Central memory CD8-positive, alpha-beta T cell (primary cell): ENCODE data around the gene TMEM273.

ENCODE experiments used
- ATAC-seq: fragments of 150-1000 bp; cut with Tn5 transposase; replicated peaks from 2 replicates; pipeline ENCODE4 v1.10.0; 2022; ENCODE audit warnings: mild to moderate bottlenecking, moderate FRiP score, moderate number of reproducible peaks; ENCODE audit not compliant: poor library complexity, severe bottlenecking; ENCODE audit errors: extremely low read depth
- DNase-seq, 2 donors: peaks; one replicate each; pipeline ENCODE4 v3.0.0; 2021; ENCODE audit warnings: low spot score in 2 of 2
- H3K27ac Mint-ChIP-seq: one replicate; pipeline ENCODE4 v1.8.0; 2022; ENCODE audit warnings: low read depth, mild to moderate bottlenecking, moderate library complexity, mixed read lengths
- H3K27me3 Mint-ChIP-seq: one replicate; pipeline ENCODE4 v1.8.0; 2022; ENCODE audit warnings: mixed read lengths
- H3K36me3 Mint-ChIP-seq: one replicate; pipeline ENCODE4 v1.8.0; 2022; ENCODE audit warnings: mild to moderate bottlenecking, moderate library complexity, mixed read lengths; ENCODE audit not compliant: insufficient read depth
- H3K4me1 Mint-ChIP-seq: one replicate; pipeline ENCODE4 v1.8.0; 2022; ENCODE audit warnings: mixed read lengths
- H3K4me3 Mint-ChIP-seq: one replicate; pipeline ENCODE4 v1.8.0; 2022; ENCODE audit warnings: mild to moderate bottlenecking, moderate library complexity, mixed read lengths
- H3K9me3 Mint-ChIP-seq: one replicate; pipeline ENCODE4 v1.8.0; 2022; ENCODE audit warnings: mixed read lengths

Gene TMEM273

DNA sequence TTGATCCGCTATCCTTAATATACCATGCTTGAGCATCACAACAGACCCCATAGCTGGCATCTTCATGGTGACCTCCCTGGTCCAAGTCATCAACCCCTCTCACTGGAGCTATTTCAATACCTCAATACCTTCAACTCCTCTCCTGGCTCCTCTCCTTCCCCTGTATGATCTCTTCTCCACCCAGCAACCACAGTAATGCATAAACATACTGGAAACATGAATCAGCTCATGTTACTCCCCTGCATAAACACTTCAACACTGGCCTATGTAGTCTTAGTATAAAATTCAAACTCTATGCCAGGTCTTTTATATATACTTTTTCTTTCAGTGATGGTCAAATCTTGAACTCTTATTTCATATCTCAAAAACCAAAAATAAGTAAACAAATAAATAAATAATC, 31.8 kb upstream of the TMEM273 start:
- DNase-seq (no peak), ATAC-seq (no peak)
- no peaks in the 10 kb centered on the region for H3K9me3 Mint-ChIP-seq
- H3K4me1 Mint-ChIP-seq, result no peaks in the 10 kb centered on the region
- H3K36me3 Mint-ChIP-seq, result no peaks in the 10 kb centered on the region
- peaks cover 12% of the 10 kb centered on the region for H3K27me3 Mint-ChIP-seq
- no peak overlapping the region for H3K27ac Mint-ChIP-seq
- no peak overlapping the region for H3K4me3 Mint-ChIP-seq

DNA sequence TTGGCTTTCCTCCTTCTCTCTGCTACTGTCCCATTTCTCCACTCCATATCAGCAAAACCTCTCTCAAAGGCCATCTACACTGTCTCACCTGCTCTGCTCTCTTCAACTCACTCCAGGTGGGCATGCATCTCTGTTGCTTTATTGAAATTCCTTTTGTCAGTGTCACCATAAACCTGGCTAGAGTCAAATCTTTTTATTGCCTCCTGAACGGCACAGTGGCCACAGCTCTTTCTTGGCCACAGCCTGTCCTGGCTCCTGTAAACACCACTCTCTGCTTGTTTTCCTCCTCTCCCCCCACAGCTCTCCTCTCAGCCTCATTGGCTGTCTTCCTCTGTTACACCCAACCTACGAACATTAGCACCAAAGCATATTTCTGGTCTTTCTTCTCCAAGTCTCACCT, 31.1 kb upstream of the TMEM273 start:
- no peaks in the 10 kb centered on the region for H3K9me3 Mint-ChIP-seq
- H3K27ac Mint-ChIP-seq, result no peak overlapping the region
- ATAC-seq, result no peak
- no peak for DNase-seq
- peaks cover 2% of the 10 kb centered on the region for H3K36me3 Mint-ChIP-seq
- peaks cover 19% of the 10 kb centered on the region for H3K27me3 Mint-ChIP-seq
- no peak overlapping the region for H3K4me3 Mint-ChIP-seq
- H3K4me1 Mint-ChIP-seq, result no peaks in the 10 kb centered on the region

DNA sequence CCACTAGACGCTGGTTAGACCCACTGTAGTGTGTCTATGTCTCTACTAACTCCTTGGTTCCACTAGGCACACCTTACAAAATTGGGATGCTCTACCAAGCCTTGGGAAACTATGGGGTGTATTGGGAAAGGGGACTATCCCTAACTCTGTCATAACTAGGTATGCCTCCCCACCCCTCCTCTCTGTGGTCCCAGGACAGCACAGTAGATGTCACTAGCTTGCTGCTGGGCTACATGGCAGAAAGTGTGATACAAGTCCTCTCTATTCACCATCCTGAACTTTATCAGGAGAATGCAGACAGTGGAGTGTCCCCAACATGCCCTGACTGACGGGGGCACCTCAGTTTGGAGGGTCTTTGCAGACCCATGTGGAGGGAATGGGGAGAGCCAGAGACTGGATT, 30.3 kb upstream of the TMEM273 start:
- Mint-ChIP-seq H3K9me3 (no peaks in the 10 kb centered on the region), H3K4me1 (no peaks in the 10 kb centered on the region), H3K27me3 (peaks cover 26% of the 10 kb centered on the region), H3K36me3 (peaks cover 2% of the 10 kb centered on the region), H3K4me3 (no peak overlapping the region), H3K27ac (no peak overlapping the region)
- ATAC-seq (no peak), DNase-seq (no peak)

DNA sequence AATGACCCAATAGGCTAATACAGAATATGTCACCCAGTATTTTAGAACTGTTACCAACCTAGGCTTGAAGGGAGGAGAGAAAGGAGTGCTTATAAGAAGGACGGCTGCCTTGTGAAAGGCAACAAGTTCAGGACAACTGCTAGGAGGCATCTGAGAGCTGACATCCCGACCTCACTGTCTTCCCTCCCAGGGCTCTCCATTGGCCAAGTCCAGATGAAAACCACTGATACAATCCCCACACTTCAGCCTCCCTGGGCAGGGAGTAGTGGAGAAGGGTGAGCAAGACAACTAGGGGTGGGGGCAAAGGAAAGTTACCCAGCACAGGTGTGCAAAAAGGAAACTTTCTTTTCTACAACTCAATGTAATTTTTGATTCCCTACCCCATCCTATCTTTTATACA, 29.5 kb upstream of the TMEM273 start:
- H3K4me1 Mint-ChIP-seq, result no peaks in the 10 kb centered on the region
- H3K27ac Mint-ChIP-seq, result no peak overlapping the region
- H3K9me3 Mint-ChIP-seq, result no peaks in the 10 kb centered on the region

DNA sequence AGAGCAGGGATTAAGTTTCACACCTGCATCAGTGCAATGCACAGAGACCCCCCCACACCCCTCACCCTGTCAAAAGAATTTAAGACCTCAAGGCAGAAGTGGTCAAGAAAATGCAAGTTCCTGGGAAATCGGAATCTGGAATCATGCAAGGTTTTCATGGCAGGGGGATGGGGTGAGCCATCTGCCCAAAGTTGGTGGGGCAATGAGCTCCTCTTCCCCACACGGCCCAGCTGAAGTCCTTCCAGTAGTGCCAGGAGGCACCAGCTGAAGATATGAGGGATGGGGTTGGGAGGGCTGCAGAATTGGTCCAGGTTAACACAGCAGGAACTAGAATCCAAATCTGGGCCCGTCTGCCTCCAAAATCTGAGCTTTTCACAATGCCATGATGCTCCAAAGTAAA, 25.0 kb upstream of the TMEM273 start:
- H3K27ac Mint-ChIP-seq, result no peak overlapping the region
- ATAC-seq (no peak), DNase-seq (no peak)
- peaks cover 2% of the 10 kb centered on the region for H3K36me3 Mint-ChIP-seq
- no peaks in the 10 kb centered on the region for H3K9me3 Mint-ChIP-seq
- peaks cover 5% of the 10 kb centered on the region for H3K4me1 Mint-ChIP-seq
- no peak overlapping the region for H3K4me3 Mint-ChIP-seq
- H3K27me3 Mint-ChIP-seq, result peaks cover 41% of the 10 kb centered on the region

More for the DNA sequence above, 29.5 kb upstream of the TMEM273 start:
- H3K4me3 Mint-ChIP-seq, result no peak overlapping the region
- ATAC-seq (no peak), DNase-seq (no peak)
- H3K36me3 Mint-ChIP-seq, result peaks cover 2% of the 10 kb centered on the region
- peaks cover 32% of the 10 kb centered on the region for H3K27me3 Mint-ChIP-seq

DNA sequence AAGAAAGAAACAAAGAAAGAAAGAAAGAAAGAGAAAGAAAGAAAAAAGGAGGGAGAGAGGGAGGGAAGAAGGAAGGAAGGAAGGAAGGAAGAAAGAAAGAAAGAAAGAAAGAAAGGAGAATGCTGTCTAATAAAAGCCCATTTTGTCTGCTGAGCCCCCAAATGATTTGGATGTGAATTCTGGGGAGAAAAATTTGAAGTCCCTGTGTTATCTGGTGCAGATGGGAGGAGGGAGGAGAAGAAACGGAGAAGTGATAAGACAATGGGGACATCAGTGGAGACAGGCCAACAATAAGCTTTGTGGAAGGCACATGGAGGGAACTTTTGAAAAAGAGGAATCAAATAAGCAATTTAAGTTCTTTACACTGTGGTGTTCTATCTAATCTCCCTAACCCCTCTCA, 24.6 kb upstream of the TMEM273 start:
- H3K27me3 Mint-ChIP-seq, result peaks cover 41% of the 10 kb centered on the region
- no peaks in the 10 kb centered on the region for H3K9me3 Mint-ChIP-seq
- peaks cover 2% of the 10 kb centered on the region for H3K36me3 Mint-ChIP-seq
- H3K4me1 Mint-ChIP-seq, result peaks cover 5% of the 10 kb centered on the region
- ATAC-seq (no peak), DNase-seq (no peak)
- H3K27ac Mint-ChIP-seq, result no peak overlapping the region
- no peak overlapping the region for H3K4me3 Mint-ChIP-seq

DNA sequence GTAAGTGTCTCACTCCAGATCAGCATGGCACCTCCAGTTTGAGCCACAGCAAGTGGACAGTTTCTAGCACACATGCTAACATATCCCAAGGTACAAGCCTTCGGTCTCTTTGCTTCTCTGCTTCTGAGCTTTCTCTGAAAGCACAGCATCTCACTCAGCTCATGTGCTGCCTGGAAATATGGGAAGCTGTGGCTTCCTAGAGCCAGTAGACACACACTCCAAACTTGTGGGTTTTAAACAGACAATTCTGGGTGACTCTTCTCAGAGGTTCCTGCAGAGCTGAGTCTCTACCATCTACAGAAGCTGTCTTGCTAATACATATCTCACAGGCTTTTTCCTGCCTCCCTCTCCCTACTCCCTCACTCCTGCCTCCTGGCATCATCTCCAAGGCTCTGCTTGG, 23.9 kb upstream of the TMEM273 start:
- ATAC-seq, result no peak
- H3K4me1 Mint-ChIP-seq, result peaks cover 5% of the 10 kb centered on the region
- peaks cover 41% of the 10 kb centered on the region for H3K27me3 Mint-ChIP-seq

DNA sequence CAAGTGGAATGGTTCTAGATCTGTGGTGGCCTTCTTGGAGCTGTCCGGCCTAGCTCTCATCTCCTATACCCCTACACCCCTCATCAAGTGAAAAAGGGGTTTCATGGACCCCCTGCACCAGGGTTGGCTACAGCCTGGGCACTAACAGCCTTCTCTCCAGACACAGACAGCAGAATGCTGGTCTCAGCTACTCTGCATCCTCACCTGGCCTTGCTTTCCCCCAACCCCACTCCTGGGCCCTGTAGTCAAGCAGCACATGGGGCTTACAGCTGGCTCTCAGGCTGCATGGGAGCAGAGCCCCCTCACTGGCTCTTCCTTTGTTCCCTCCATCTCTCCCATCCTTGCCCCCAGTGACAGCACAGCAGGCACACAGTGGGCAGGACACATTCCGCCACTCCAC, 20.8 kb upstream of the TMEM273 start:
- Mint-ChIP-seq H3K27me3 (peaks cover 43% of the 10 kb centered on the region), H3K4me3 (no peak overlapping the region), H3K4me1 (peaks cover 5% of the 10 kb centered on the region), H3K9me3 (no peaks in the 10 kb centered on the region), H3K36me3 (no peaks in the 10 kb centered on the region), H3K27ac (no peak overlapping the region)
- ATAC-seq, result no peak
- DNase-seq, result no peak

More for the DNA sequence above, 23.9 kb upstream of the TMEM273 start:
- H3K4me3 Mint-ChIP-seq, result no peak overlapping the region
- H3K27ac Mint-ChIP-seq, result no peak overlapping the region
- DNase-seq, result no peak
- H3K36me3 Mint-ChIP-seq, result peaks cover 2% of the 10 kb centered on the region
- H3K9me3 Mint-ChIP-seq, result no peaks in the 10 kb centered on the region

DNA sequence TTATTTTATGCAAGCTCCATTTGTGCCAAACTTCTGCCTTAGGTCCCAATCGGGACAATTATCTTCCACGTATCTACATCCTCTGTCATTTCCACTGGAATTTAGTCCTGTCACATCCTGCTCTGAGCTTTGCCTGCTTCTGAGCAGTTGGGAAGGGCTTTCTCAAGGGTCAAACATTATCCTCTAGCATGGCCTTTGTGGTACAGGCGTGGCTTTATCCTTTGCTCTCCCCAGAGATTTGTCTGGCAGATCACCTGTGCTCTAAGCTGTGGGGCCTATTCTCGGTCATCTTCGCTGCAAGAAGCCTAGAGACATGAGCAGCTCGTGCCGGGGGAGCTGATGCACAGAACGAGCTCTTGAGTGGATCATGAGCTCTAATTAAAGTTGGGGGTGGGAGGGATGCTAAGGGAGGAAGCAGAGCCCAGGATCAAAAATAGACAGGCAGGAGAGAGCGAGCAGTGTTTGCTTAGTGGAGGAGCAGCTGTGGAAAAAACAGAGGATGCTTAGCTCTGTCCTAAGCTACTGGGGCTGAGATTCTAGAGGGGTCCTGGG, 19.8 kb upstream of the TMEM273 start:
- no peak for ATAC-seq
- H3K27ac Mint-ChIP-seq, result no peak overlapping the region
- H3K27me3 Mint-ChIP-seq, result peaks cover 46% of the 10 kb centered on the region
- peaks cover 5% of the 10 kb centered on the region for H3K4me1 Mint-ChIP-seq
- no peak for DNase-seq
- no peak overlapping the region for H3K4me3 Mint-ChIP-seq
- H3K9me3 Mint-ChIP-seq, result no peaks in the 10 kb centered on the region
- no peaks in the 10 kb centered on the region for H3K36me3 Mint-ChIP-seq

DNA sequence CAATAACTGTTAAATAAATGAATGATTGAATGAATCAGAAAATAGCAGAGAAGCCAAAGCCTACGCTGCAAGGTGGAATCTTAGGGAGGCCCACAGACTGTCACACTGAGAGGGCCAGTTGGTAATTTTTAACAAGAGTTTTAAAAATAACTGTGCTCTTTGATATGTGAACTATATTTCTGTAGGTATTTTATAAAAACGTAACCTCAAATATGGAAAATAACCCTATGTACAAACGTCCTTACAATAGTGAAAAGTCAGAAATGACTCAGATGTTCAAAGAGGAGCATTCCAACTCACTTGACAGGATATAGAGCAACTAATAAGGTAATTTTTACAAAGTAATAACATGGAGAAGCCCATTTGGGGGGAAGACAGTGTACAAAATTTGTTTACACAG, 18.9 kb upstream of the TMEM273 start:
- Mint-ChIP-seq H3K27me3 (peaks cover 39% of the 10 kb centered on the region), H3K9me3 (no peaks in the 10 kb centered on the region), H3K4me1 (peaks cover under 1% of the 10 kb centered on the region), H3K27ac (no peak overlapping the region), H3K4me3 (no peak overlapping the region), H3K36me3 (no peaks in the 10 kb centered on the region)
- DNase-seq (no peak), ATAC-seq (no peak)

DNA sequence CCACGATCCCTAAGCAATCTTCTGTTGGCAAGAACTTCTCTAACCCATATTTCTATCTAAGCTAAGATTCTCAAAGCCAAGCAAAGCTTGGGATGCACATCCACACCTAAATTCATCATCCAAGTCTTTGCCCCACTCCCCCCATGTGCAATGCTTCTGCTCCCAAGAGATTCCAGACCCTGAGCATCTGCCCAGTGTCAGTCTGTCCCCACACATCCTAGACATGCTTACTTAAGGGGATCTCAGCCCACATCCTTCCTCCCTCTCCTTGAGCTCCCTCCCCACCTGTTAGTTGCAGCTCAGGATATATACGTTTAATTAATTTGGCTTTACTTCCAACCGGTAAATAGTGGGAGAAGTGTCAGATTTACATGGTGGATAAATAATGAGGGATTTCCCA, 17.0 kb upstream of the TMEM273 start:
- no peak overlapping the region for H3K4me3 Mint-ChIP-seq
- DNase-seq, result no peak
- no peak overlapping the region for H3K27ac Mint-ChIP-seq
- H3K4me1 Mint-ChIP-seq, result no peaks in the 10 kb centered on the region
- no peaks in the 10 kb centered on the region for H3K36me3 Mint-ChIP-seq
- ATAC-seq, result no peak
- H3K9me3 Mint-ChIP-seq, result no peaks in the 10 kb centered on the region
- peaks cover 27% of the 10 kb centered on the region for H3K27me3 Mint-ChIP-seq

DNA sequence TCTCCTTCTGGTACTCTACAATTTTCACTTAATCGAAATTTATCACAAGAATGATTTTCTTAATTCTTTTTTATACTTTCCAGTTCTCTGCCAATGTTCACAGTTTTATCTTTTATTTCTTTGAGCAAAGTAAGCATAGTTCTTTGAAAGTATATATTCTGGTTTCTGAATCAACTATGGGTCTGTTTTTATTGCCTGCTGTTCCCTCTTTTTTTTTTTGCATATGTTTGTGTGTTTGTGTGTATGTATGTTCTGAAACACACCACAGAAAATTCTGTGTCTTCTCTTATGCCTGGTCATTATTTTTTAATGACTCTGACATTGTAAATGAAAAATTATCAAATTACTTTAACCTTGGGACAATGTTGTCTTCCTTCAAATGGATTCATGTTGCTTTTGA, 15.9 kb upstream of the TMEM273 start:
- DNase-seq (no peak), ATAC-seq (no peak)
- H3K9me3 Mint-ChIP-seq, result no peaks in the 10 kb centered on the region
- peaks cover 36% of the 10 kb centered on the region for H3K27me3 Mint-ChIP-seq
- H3K4me1 Mint-ChIP-seq, result no peaks in the 10 kb centered on the region
- no peaks in the 10 kb centered on the region for H3K36me3 Mint-ChIP-seq
- no peak overlapping the region for H3K27ac Mint-ChIP-seq
- no peak overlapping the region for H3K4me3 Mint-ChIP-seq

DNA sequence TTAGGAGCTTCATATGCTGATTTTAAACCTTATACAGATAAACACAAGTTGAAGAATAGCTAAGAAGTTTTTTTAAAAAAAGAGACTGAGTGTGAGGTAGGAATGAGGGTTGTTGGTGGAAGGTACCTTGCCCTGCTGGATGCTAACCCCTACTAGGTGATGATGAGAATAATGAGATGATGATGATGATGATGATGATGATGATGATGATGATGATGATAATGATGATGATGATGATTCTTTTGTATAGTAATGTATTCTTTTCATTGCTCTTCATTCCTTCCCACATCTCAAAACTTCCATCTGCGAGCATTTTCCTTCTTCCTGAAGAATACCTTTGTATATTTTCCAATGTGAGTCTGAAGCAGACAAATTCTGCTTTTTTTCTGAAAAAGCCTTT, 14.1 kb upstream of the TMEM273 start:
- Mint-ChIP-seq H3K4me1 (no peaks in the 10 kb centered on the region), H3K4me3 (no peak overlapping the region), H3K27ac (no peak overlapping the region), H3K36me3 (no peaks in the 10 kb centered on the region), H3K9me3 (no peaks in the 10 kb centered on the region), H3K27me3 (peaks cover 55% of the 10 kb centered on the region)
- ATAC-seq, result no peak
- DNase-seq, result no peak

DNA sequence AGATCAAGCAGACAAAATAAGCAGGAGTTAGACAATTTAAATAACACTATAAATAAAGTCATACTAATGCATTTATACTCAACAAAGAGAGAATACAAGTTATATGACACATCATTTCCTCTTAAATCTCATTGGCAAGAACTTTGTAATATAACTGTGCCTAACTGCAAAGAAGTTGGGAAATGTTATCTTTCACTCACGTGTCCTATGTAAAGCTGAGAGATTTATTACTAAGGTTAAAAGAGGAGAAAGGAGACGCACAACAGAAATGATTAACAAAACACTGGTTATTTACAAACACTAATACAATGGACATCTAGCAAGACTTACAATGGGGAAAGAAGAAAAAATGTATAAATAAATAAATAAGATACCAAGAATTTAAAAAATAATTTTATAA, 12.7 kb upstream of the TMEM273 start:
- Mint-ChIP-seq H3K9me3 (no peaks in the 10 kb centered on the region), H3K36me3 (no peaks in the 10 kb centered on the region), H3K4me1 (no peaks in the 10 kb centered on the region), H3K4me3 (no peak overlapping the region), H3K27ac (no peak overlapping the region), H3K27me3 (peaks cover 56% of the 10 kb centered on the region)
- ATAC-seq (no peak), DNase-seq (no peak)
